OCI-M1 (cell line): Measurements from ENCODE around the gene SP3.

Source experiments
- DNase-seq: peaks from one replicate; lab custom pipeline; 2025; lab: John Stamatoyannopoulos, UW

Gene SP3

GRCh38 chr2:173942861-173943523 is 22.2 kb downstream of the SP3 start:
- DNase-seq, result no peak

- DNase-seq, result peak; percentile 12
Observed at GRCh38 chr2:173941567-173941966, 23.6 kb downstream of the SP3 start.

DNA sequence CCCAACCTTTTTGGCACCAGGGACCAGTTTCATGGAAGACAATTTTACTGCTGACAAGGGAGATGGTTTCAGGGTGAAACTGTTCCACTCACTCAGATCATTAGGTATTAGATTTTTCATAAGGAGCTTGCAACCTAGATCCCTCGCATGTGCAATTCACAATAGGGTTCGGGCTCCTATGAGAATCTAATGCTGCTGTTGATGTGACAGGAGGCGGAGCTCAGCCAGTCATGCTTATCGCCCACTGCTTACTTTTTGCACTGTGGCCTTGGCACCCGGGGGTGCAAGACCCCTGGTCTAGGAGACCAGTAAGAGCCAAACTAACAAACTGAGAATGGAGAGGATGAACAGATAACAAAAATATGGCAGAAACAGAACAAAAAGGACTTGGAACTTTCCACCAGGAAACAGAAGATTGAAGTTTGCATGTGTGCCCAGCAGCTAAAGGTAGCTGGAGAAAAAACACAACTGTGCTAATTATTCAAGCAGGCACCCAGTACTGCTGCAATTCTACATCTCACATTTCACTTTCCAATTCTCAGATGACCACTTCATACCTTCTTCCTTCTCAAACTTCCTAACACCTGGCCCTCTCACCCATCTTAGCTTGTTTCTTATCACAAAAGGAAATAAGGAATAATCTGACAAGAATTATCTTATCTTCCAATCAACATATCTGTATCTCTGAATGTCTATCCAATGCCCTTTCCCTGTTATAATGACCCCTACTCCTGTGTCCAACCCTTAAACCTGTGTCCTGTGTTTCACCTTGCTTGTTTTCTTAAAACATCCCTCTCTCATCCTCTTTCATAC is 24.8 kb downstream of the SP3 start:
- DNase-seq, result no peak

GRCh38 chr2:173938700-173939384 is 26.3 kb downstream of the SP3 start:
- DNase-seq, result no peak

GRCh38 chr2:173935305-173935704 is 29.9 kb downstream of the SP3 start:
- no peak for DNase-seq

- DNase-seq, result no peak
Observed at GRCh38 chr2:173934895-173935294, 30.3 kb downstream of the SP3 start.

DNA sequence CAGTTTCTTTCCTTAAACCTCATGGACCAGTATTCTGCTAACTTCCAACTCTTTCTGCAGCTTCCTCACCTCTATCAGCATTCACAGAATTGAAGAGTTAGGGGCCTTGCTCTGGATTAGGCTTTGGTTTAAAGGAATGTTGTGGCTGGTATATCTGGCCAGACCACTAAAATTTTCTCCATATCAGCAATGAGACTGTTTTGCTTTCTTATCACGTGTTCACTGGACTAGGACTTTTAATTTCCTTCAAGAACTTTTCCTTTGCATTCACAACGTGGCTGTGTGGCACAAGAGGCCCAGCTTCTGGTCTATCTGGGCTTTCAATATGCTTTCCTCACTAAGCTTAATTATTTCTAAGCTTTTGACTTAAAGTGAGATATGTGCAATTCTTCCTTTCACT is 33.4 kb downstream of the SP3 start:
- no peak for DNase-seq

GRCh38 chr2:173929441-173929840 is 35.7 kb downstream of the SP3 start:
- no peak for DNase-seq

DNA sequence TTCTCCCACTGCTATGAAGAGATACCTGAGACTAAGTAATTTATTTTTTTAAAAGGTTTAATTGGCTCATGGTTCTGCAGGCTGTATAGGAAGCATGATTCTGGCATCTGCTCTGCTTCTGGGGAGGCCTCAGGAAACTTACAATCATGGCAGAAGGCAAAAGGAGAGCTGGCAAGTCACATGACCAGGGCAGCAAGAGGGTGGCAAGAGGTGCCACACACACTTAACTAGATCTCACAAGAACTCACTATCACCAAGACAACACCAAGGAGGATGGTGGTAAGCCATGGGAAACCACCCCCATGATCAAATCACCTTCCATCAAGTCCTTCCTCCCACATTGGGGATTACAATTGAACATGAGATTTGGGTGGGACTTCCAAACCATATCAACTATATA is 38.3 kb downstream of the SP3 start:
- no peak for DNase-seq

GRCh38 chr2:173924285-173924684 is 40.9 kb downstream of the SP3 start:
- DNase-seq, result no peak

- DNase-seq, result no peak
Observed at GRCh38 chr2:173922760-173923159, 42.4 kb downstream of the SP3 start.

GRCh38 chr2:173922068-173922467 is 43.1 kb downstream of the SP3 start:
- no peak for DNase-seq

DNA sequence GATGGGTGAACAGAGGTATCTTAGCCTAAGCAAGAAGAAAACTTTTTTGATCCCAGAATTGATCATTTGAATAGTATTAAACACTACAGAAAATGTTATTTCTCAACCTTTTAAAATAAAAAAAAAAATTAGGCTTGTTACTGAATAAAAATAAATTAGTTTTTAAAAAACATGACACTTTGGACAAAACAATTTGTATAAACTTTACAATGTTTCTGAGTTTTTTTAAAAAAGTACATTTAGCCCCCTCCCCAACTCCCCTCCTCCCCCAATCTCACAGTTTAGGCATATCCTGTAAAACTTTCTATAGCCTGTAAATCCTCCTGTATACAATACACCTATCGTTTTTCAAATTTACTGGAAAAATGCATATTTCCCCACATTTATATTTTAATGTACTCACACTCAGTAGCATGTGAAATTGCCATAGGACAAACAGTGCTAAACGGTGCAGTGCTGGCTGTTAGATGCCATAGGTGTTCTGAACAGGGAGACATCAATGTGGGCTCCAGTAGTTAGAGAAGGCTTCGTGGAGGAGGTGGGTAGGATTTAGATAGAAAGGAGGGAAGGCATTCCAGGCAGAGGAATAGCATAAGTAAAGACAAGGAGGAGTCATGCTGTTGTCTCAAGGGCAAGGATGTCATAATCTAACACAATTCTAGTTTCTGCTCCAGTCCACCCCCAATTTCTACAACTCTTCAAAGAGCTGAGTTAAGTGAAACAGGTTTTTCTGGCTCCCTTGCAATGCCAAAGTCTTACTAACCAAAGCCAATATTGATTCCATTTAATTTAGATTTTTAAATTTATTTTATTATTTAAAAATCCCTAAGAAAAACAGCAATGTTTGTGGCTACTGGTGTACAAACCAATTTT is 50.9 kb downstream of the SP3 start:
- no peak for DNase-seq

DNA sequence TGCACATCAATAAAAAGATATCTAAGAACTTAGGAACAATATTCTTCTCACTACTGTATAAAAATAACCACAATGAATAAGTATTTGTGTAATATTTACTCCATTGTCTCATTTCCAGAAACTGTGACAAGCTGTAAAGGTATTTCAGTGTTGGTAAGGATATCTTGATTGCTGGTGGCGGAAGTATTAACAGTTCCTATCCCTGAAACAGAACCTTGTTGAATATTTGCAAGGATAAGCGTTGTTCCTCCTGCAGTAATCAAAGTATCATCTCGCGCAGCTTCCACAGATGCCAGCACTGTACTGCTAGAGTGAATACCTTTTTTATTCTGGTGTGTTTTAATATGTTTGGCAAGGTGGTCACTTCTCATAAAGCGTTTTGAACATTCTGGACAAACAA is 55.3 kb downstream of the SP3 start:
- DNase-seq, result no peak

GRCh38 chr2:173906626-173907025 is 58.5 kb downstream of the SP3 start:
- DNase-seq, result no peak

DNA sequence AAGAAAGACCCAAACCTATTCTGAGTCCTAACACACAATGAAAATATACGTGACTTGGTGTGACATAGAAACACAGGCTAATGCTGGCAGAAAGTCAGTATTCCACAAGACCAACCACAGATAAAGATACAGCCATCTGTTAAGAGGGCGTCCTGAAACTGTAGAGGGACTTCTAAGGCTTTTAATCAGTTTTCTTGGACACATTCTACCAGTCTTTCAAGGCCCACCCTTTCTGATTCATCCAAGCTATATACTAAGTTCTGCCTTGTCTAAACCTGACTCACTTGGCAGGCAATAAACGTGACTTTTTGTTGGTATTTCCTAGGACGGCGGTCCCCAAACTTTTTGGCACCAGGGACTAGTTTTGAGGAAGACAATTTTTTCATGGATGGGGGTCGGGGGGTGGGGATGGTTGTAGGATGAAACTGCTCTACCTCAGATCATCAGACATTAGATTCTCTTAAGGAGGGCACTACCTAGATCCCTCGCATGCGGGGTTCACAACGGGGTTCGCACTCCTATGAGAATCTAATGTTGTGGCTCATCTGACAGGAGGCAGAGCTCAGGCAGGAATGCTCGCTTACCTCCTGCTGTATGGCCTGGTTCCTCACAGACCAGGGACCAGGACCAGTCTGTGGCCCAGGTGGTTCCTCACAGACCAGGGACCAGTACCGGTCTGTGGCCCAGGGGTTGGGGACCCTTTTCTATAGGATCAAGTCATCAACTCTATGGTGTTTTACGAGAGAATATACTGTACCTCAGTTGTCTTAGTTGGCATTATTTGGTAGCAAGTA is 61.4 kb downstream of the SP3 start:
- peak; percentile 27 for DNase-seq

DNA sequence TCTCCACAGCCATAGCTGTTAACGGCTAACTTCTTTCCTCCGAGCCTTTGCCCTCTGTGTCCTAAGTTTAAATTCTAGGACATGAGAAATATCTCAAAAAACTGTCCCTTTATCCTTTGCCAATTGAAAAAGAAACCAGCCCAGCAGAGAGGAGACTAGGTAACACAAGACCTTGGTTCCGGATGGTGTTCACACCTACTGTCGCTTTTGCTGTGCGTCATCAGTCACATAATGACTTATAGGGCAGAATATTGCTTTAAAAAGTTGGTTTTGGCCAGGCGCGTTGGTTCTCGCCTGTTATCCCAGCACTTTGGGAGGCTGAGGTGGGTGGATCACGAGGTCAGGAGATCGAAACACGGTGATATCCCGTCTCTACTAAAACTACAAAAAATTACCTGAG is 66.2 kb downstream of the SP3 start:
- no peak for DNase-seq

DNA sequence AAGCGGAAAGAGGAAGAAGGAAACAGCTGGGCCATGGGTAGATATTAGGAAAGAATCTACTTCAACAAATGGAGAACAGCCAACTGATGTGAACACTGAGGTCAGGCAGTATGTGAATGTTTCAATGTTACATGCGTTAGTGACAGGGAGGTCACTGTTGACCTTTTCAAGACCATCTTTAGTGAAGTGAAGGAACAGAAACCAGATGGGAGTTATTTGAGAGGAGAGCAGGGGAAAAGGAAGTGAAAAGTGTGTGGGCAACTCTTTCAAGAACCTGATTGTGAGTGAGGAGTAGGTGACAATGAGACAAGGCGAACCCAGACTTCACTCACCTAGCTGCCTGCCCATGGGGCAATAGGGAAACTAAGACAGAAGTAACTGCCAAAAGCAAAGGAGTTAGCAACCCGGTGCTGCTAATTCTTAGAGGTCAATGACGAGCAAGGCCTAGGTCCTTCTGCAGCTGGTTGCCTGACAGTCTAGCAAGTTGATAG is 67.0 kb downstream of the SP3 start:
- no peak for DNase-seq

- no peak for DNase-seq
Observed at GRCh38 chr2:173896755-173897154, 68.4 kb downstream of the SP3 start.

GRCh38 chr2:173892341-173892740 is 72.8 kb downstream of the SP3 start:
- no peak for DNase-seq
